IMR-90 (cell line): Measurements from ENCODE around the gene AFDN. TPM values are rescaled to one million over a fixed set of nuclear protein-coding genes. Genes with fewer than 3 reads are reported as not detected.

ENCODE experiments used
- ATAC-seq: fragments of 200-7000 bp; cut with Tn5 transposase; 2 replicates; pipeline ENCODE4 v1.9.1; 2020; ENCODE audit warnings: low read depth, mild to moderate bottlenecking, moderate library complexity
- BruUV-seq: library from RNA; stranded (reverse); fragments of 400-500 nt; replicated peaks from 2 replicates; lab custom pipeline; 2021; lab: Mats Ljungman, UMichigan
- CTCF ChIA-PET: fragments of 300-600 bp; formaldehyde crosslinking; extraction: SDS; loops from one replicate; lab custom pipeline; 2021; ENCODE audit warnings: antibody characterized with exemption; lab: Yijun Ruan, JAX
- POLR2A ChIA-PET: fragments of 300-600 bp; sonication (Branson Sonifier 250); formaldehyde crosslinking; loops from one replicate; lab custom pipeline; 2022; ENCODE audit warnings: antibody characterized with exemption; ENCODE audit not compliant: unreplicated experiment; lab: Charles Lee
- DNase-seq: peaks from one replicate; pipeline ENCODE4 v3.0.0; 2013
- H2AFZ ChIP-seq: replicated peaks from 2 replicates; pipeline ENCODE3; 2013; ENCODE audit warnings: low read length, mild to moderate bottlenecking; ENCODE audit not compliant: poor library complexity
- H2AK5ac ChIP-seq: 2 replicates; pipeline ENCODE4 v1.6.1; 2013; ENCODE audit warnings: low read depth, low read length, inconsistent platforms
- H2AK9ac ChIP-seq: replicated peaks from 2 replicates; pipeline ENCODE3; 2013; ENCODE audit warnings: mild to moderate bottlenecking, low read depth, low read length, moderate library complexity; ENCODE audit not compliant: poor library complexity
- H2BK120ac ChIP-seq: 2 replicates; pipeline ENCODE4 v1.6.1; 2013; ENCODE audit warnings: low read depth, low read length, inconsistent platforms
- H2BK15ac ChIP-seq: 3 replicates; pipeline ENCODE4 v1.6.1; 2013; ENCODE audit warnings: low read depth, low read length, inconsistent platforms
- H2BK20ac ChIP-seq: 2 replicates; pipeline ENCODE4 v1.6.1; 2013; ENCODE audit warnings: low read depth, mild to moderate bottlenecking, inconsistent platforms, low read length, moderate library complexity
- H2BK5ac ChIP-seq: 2 replicates; pipeline ENCODE4 v1.6.1; 2013; ENCODE audit warnings: mild to moderate bottlenecking, low read depth, low read length, inconsistent platforms; ENCODE audit not compliant: poor library complexity, severe bottlenecking
- H3K14ac ChIP-seq: replicated peaks from 2 replicates; pipeline ENCODE4 v1.6.1; 2013; ENCODE audit warnings: low read depth, low read length, inconsistent platforms
- H3K18ac ChIP-seq: 2 replicates; pipeline ENCODE4 v1.6.1; 2013; ENCODE audit warnings: low read depth, low read length, control low read depth
- H3K23ac ChIP-seq: 2 replicates; pipeline ENCODE4 v1.6.1; 2013; ENCODE audit warnings: low read depth, low read length, inconsistent platforms
- H3K27ac ChIP-seq: 2 replicates; pipeline ENCODE4 v1.5.1; 2013; ENCODE audit warnings: mild to moderate bottlenecking, control low read depth, low read length; ENCODE audit not compliant: insufficient read depth
- H3K27me3 ChIP-seq: 2 replicates; pipeline ENCODE4 v1.6.1; 2013; ENCODE audit warnings: low read length; ENCODE audit not compliant: control insufficient read depth, insufficient read depth
- H3K36me3 ChIP-seq: 2 replicates; pipeline ENCODE4 v1.6.1; 2013; ENCODE audit warnings: low read length, mixed read lengths; ENCODE audit not compliant: control insufficient read depth, insufficient read depth
- H3K4ac ChIP-seq: 2 replicates; pipeline ENCODE4 v1.6.1; 2013; ENCODE audit warnings: low read depth, low read length, inconsistent platforms
- H3K4me1 ChIP-seq: 2 replicates; pipeline ENCODE4 v1.6.1; 2013; ENCODE audit warnings: low read length, mixed read lengths; ENCODE audit not compliant: control insufficient read depth, insufficient read depth
- H3K4me2 ChIP-seq: 2 replicates; pipeline ENCODE4 v1.6.1; 2013; ENCODE audit warnings: low read depth, mild to moderate bottlenecking, control low read depth, low read length, moderate library complexity
- H3K4me3 ChIP-seq: 2 replicates; pipeline ENCODE4 v1.5.1; 2013; ENCODE audit warnings: low read depth, mild to moderate bottlenecking, control low read depth, low read length, moderate library complexity; ENCODE audit not compliant: insufficient read depth
- H3K56ac ChIP-seq: 2 replicates; pipeline ENCODE4 v1.6.1; 2013; ENCODE audit warnings: low read length, inconsistent platforms; ENCODE audit not compliant: insufficient read depth; ENCODE audit errors: extremely low read depth
- H3K79me1 ChIP-seq, 2 experiments: 2 replicates each; pipeline ENCODE4 v1.6.1; 2013; ENCODE audit warnings: low read length in 2 of 2, inconsistent platforms in 1 of 2, low read depth in 1 of 2
- H3K9ac ChIP-seq: 2 replicates; pipeline ENCODE4 v1.6.1; 2013; ENCODE audit warnings: low read depth, low read length, control low read depth
- H3K9me1 ChIP-seq: 2 replicates; pipeline ENCODE4 v1.6.1; 2013; ENCODE audit warnings: low read length, inconsistent platforms; ENCODE audit not compliant: insufficient read depth
- H3K9me3 ChIP-seq: 2 replicates; pipeline ENCODE4 v1.6.1; 2013; ENCODE audit warnings: low read length; ENCODE audit not compliant: control insufficient read depth, insufficient read depth
- H4K20me1 ChIP-seq: 2 replicates; pipeline ENCODE4 v1.6.1; 2013; ENCODE audit warnings: low read length, inconsistent platforms; ENCODE audit not compliant: insufficient read depth
- H4K5ac ChIP-seq: 2 replicates; pipeline ENCODE4 v1.6.1; 2013; ENCODE audit warnings: mild to moderate bottlenecking, low read depth, low read length, control low read depth
- H4K8ac ChIP-seq, 2 experiments: 2 replicates each; pipeline ENCODE4 v1.6.1; 2013; ENCODE audit warnings: low read depth in 2 of 2, low read length in 2 of 2, control low read depth in 1 of 2, inconsistent platforms in 1 of 2
- H4K91ac ChIP-seq: 2 replicates; pipeline ENCODE4 v1.6.1; 2013; ENCODE audit warnings: low read depth, low read length, inconsistent platforms; ENCODE audit not compliant: insufficient read depth
- BHLHE40 ChIP-seq: fragments of 150-350 bp; IDR thresholded peaks from 2 replicates; pipeline ENCODE4 v1.6.1; 2016; ENCODE audit warnings: mild to moderate bottlenecking, low read depth, low read length
- CEBPB ChIP-seq: IDR thresholded peaks from 2 replicates; pipeline ENCODE4 v1.6.1; 2012; ENCODE audit warnings: low read depth, low read length, improper control_type of control experiment
- CHD1 ChIP-seq: IDR thresholded peaks from 2 replicates; pipeline ENCODE4 v1.6.1; 2012; ENCODE audit warnings: low read depth, low read length, improper control_type of control experiment
- FOS ChIP-seq: fragments of 150-350 bp; IDR thresholded peaks from 2 replicates; pipeline ENCODE4 v1.6.1; 2016; ENCODE audit warnings: low read depth, low read length
- MAFK ChIP-seq: IDR thresholded peaks from 2 replicates; pipeline ENCODE4 v1.6.1; 2012; ENCODE audit warnings: low read depth, low read length, improper control_type of control experiment
- MXI1 ChIP-seq: IDR thresholded peaks from 2 replicates; pipeline ENCODE4 v1.6.1; 2012; ENCODE audit warnings: low read depth, mild to moderate bottlenecking, low read length, moderate library complexity, borderline replicate concordance
- NFE2L2 ChIP-seq: fragments of 150-350 bp; IDR thresholded peaks from 2 replicates; pipeline ENCODE4 v1.6.1; 2016; ENCODE audit warnings: low read depth, mild to moderate bottlenecking, low read length
- POLR2A ChIP-seq: IDR thresholded peaks from 2 replicates; pipeline ENCODE4 v1.6.1; 2012; ENCODE audit warnings: mild to moderate bottlenecking, low read depth, low read length
- RAD21 ChIP-seq: IDR thresholded peaks from 2 replicates; pipeline ENCODE4 v1.6.1; 2012; ENCODE audit warnings: low read length, improper control_type of control experiment
- RCOR1 ChIP-seq: IDR thresholded peaks from 2 replicates; pipeline ENCODE4 v1.6.1; 2012; ENCODE audit warnings: mild to moderate bottlenecking, low read length, improper control_type of control experiment; ENCODE audit not compliant: insufficient replicate concordance
- RFX5 ChIP-seq: IDR thresholded peaks from 2 replicates; pipeline ENCODE4 v1.8.0; 2012; ENCODE audit warnings: low read depth, mild to moderate bottlenecking, low read length, moderate library complexity
- SMC3 ChIP-seq: fragments of 150-350 bp; IDR thresholded peaks from 2 replicates; pipeline ENCODE4 v1.6.1; 2016; ENCODE audit warnings: low read depth, mild to moderate bottlenecking, antibody characterized with exemption, low read length, moderate library complexity
- WGBS, 2 experiments: methylation state at CpG; one replicate each; pipeline versions ENCODE4 v1.1.5 to v1.1.7; 2013; ENCODE audit warnings: missing lambda C conversion rate in 2 of 2; ENCODE audit not compliant: insufficient read length in 1 of 2; ENCODE audit errors: extremely low coverage in 2 of 2; 5-methylcytosine and 5-hydroxymethylcytosine counted together
- dilution Hi-C: fragments of 300-500 bp; cut with HindIII; formaldehyde crosslinking; loops from one replicate; pipeline ENCODE4 v1.14.3; 2018; ENCODE audit warnings: low sequenced_read_pairs; ENCODE audit not compliant: unreplicated experiment
- in situ Hi-C: fragments of 300-500 bp; cut with MboI; formaldehyde crosslinking; loops from 3 replicates; pipeline ENCODE4 v1.14.3; 2019; ENCODE audit warnings: low sequenced_read_pairs, inconsistent platforms, mixed read lengths
- intact Hi-C: fragments of 100-400 bp; cut with micrococcal nuclease; formaldehyde crosslinking; loops from 2 replicates; pipeline ENCODE4 v1.10.0; 2022
- polyA plus RNA-seq, 3 experiments: library from polyadenylated mRNA; depleted of rRNA; stranded (reverse); fragments of >200 nt; gene quantifications; 2 replicates each; pipeline ENCODE4 v1.2.3, GENCODE V29; 2012; ENCODE audit warnings: low replicate concordance in 1 of 3
- total RNA-seq: library from RNA; depleted of rRNA; stranded (reverse); fragments of >200 nt; gene quantifications from 2 replicates; pipeline ENCODE4 v1.2.3, GENCODE V29; 2012
- TF ChIP-seq, protein P1 (sequence below): fragments of 150-350 bp; IDR thresholded peaks from 2 replicates; pipeline ENCODE4 v1.6.1; 2017; ENCODE audit warnings: mild to moderate bottlenecking, antibody characterized with exemption, low read length, low read depth
- TF ChIP-seq, protein P2 (sequence below): fragments of 150-350 bp; IDR thresholded peaks from 2 replicates; pipeline ENCODE4 v1.6.1; 2016; ENCODE audit warnings: low read depth, mild to moderate bottlenecking, low read length, moderate library complexity, borderline replicate concordance
- TF ChIP-seq, protein P3 (sequence below): conservative IDR thresholded peaks from 2 replicates; pipeline ENCODE4 v1.5.1; 2012; ENCODE audit warnings: mild to moderate bottlenecking, low read depth, low read length, improper control_type of control experiment

Gene AFDN
- total and polyA plus RNA-seq, 2 of the 4 experiments (the other 2 are of a cell fraction): 11.6 to 20.8 TPM

- TF ChIP-seq RCOR1: no peak
These were observed 167.1 kb downstream of the AFDN start (continued) for GRCh38 chr6:167993831-167994230.

DNA sequence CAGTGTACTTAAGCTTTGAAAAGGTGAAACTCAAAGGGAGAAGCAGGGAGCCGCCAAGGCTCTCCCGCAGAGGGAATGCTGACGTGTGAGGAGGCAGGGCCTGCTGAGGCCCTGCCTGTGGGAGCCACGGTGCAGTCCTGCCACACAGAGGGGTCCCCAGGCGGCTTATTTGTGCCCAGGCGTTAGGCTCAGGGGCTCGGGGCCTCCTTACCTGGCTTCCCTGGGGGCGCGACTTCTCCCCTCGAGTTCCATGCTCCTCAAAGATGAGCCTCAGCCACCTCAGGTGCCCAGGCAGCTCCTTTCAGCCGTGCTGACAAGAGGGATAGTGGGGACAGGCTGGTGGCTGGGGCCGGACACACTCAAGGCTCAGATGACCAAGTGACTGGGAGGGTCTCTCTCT lies 168.6 kb downstream of the AFDN start:
- H3K4me3 ChIP-seq: no peak overlapping the region
- no peaks in the 10 kb centered on the region for H4K20me1 ChIP-seq
- no peaks in the 10 kb centered on the region; the same call in 1 of the 2 replicates for H3K9me1 ChIP-seq
- H4K8ac ChIP-seq: no peak overlapping the region
- H3K4me2 ChIP-seq: no peak overlapping the region
- no peak overlapping the region for H2AFZ ChIP-seq
- H3K9ac ChIP-seq: no peak overlapping the region
- no peak overlapping the region for H3K14ac ChIP-seq
- peaks cover 18% of the 10 kb centered on the region for H3K27me3 ChIP-seq
- H3K4me1 ChIP-seq: no peaks in the 10 kb centered on the region; the same call in 1 of the 2 replicates
- no peak overlapping the region for H3K4ac ChIP-seq
- H2AK5ac ChIP-seq: no peak overlapping the region
- H3K27ac ChIP-seq: no peak overlapping the region
- ATAC-seq: no peak
- no peak overlapping the region for H2BK20ac ChIP-seq
- ChIA-PET POLR2A (no interaction called here), CTCF (no interaction called here)
- H3K79me1 ChIP-seq: no peaks in the 10 kb centered on the region
- DNase-seq: no peak
- no peak overlapping the region for H3K23ac ChIP-seq
- no peak overlapping the region for H4K91ac ChIP-seq
- H3K56ac ChIP-seq: no peak overlapping the region
- H2BK120ac ChIP-seq: no peak overlapping the region
- dilution Hi-C loops: no loop called here
- in situ Hi-C loops: no loop called here
- intact Hi-C loops: no loop called here
- 84% methylated on average over 8 of the region's 12 CpGs; no CpG with 5 or more reads in 1 of the 2 experiments for WGBS, 2 experiments
- H4K5ac ChIP-seq: no peak overlapping the region
- no peaks in the 10 kb centered on the region for H3K9me3 ChIP-seq
- no TSS peak for BruUV-seq
- H2AK9ac ChIP-seq: no peak overlapping the region
- no peaks in the 10 kb centered on the region for H3K36me3 ChIP-seq
- H2BK15ac ChIP-seq: no peak overlapping the region
- H2BK5ac ChIP-seq: no peak overlapping the region
- no peak overlapping the region for H3K18ac ChIP-seq
- TF ChIP-seq, protein P1, sequence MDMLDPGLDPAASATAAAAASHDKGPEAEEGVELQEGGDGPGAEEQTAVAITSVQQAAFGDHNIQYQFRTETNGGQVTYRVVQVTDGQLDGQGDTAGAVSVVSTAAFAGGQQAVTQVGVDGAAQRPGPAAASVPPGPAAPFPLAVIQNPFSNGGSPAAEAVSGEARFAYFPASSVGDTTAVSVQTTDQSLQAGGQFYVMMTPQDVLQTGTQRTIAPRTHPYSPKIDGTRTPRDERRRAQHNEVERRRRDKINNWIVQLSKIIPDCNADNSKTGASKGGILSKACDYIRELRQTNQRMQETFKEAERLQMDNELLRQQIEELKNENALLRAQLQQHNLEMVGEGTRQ: no peak
- TF ChIP-seq, protein P2, sequence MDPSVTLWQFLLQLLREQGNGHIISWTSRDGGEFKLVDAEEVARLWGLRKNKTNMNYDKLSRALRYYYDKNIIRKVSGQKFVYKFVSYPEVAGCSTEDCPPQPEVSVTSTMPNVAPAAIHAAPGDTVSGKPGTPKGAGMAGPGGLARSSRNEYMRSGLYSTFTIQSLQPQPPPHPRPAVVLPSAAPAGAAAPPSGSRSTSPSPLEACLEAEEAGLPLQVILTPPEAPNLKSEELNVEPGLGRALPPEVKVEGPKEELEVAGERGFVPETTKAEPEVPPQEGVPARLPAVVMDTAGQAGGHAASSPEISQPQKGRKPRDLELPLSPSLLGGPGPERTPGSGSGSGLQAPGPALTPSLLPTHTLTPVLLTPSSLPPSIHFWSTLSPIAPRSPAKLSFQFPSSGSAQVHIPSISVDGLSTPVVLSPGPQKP: no peak
- no peak for TF ChIP-seq SMC3
- no peak for TF ChIP-seq MXI1
- no peak for TF ChIP-seq NFE2L2
- no peak for TF ChIP-seq FOS
- no peak for TF ChIP-seq RAD21
- no peak for TF ChIP-seq RCOR1
- TF ChIP-seq, protein P3, sequence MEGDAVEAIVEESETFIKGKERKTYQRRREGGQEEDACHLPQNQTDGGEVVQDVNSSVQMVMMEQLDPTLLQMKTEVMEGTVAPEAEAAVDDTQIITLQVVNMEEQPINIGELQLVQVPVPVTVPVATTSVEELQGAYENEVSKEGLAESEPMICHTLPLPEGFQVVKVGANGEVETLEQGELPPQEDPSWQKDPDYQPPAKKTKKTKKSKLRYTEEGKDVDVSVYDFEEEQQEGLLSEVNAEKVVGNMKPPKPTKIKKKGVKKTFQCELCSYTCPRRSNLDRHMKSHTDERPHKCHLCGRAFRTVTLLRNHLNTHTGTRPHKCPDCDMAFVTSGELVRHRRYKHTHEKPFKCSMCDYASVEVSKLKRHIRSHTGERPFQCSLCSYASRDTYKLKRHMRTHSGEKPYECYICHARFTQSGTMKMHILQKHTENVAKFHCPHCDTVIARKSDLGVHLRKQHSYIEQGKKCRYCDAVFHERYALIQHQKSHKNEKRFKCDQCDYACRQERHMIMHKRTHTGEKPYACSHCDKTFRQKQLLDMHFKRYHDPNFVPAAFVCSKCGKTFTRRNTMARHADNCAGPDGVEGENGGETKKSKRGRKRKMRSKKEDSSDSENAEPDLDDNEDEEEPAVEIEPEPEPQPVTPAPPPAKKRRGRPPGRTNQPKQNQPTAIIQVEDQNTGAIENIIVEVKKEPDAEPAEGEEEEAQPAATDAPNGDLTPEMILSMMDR: no peak
- no peak for TF ChIP-seq POLR2A
- no peak for TF ChIP-seq BHLHE40
- TF ChIP-seq MAFK: no peak
- no peak for TF ChIP-seq RFX5
- no peak for TF ChIP-seq CEBPB
- no peak for TF ChIP-seq CHD1
